H1 (cell line): Measurements from ENCODE around the gene SF3B3. TPM values are rescaled to one million over a fixed set of nuclear protein-coding genes. Genes with fewer than 3 reads are reported as not detected.

Experiments used
- PHF8 ChIP-seq: fragments of 200-600 bp; sonication (generic); conservative IDR thresholded peaks from 2 replicates; pipeline ENCODE4 v1.7.1; 2012; ENCODE audit warnings: low read depth, mild to moderate bottlenecking, inconsistent platforms, low read length, moderate library complexity
- TBP ChIP-seq: IDR thresholded peaks from 2 replicates; pipeline ENCODE4 v1.6.1; 2011; ENCODE audit warnings: low read depth, low read length, improper control_type of control experiment
- polyA plus RNA-seq, 7 experiments: library from polyadenylated mRNA; depleted of rRNA in 3 of 7; stranded (reverse) in 5 of 7; unstranded in 2 of 7; fragments of >200 nt in 5 of 7; fragments of 200-250 nt in 2 of 7; gene quantifications; 1 replicate in 5 of 7; 2 replicates in 1 of 7; 4 replicates in 1 of 7; pipeline versions ENCODE4 v1.2.1 to v1.2.3, GENCODE V29; 2011 to 2013; ENCODE audit warnings: missing spikeins in 2 of 7, mixed read lengths in 2 of 7
- total RNA-seq: library from RNA; stranded (reverse); fragmentation: NEBNext Ultra II Directional; extraction: Animal tissue kit (Norgen Biotek cat#: 25700); gene quantifications from 2 replicates; pipeline ENCODE4 v1.2.1, GENCODE V29; 2021

The SF3B3 gene
- total and polyA plus RNA-seq, 2 of the 8 experiments (the other 6 are each of a cell fraction or from before 2014, with no cell fraction given) = 241 to 521 TPM

GRCh38 chr16:70508752-70509151 lies 14.9 kb upstream of the SF3B3 start (continued):
- TF ChIP-seq TBP = no peak
- no peak for TF ChIP-seq PHF8
- TF ChIP-seq, all 59 proteins: peak for 0
